GM18517 (cell line): ENCODE results near the gene SLC7A5.
"Not testable (repeated sequence)": the region's sequence is repeated elsewhere in the genome, so short reads cannot be mapped to it uniquely, and the experiment has no call there.

Experiments used
- ATAC-seq: cut with Tn5 transposase; IDR thresholded peaks from one replicate; pipeline ENCODE4 v1.9.1; 2021; ENCODE audit warnings: mild to moderate bottlenecking, moderate library complexity; ENCODE audit not compliant: unreplicated experiment

Gene SLC7A5

GRCh38 chr16:87824016-87824990, 45.0 kb downstream of the SLC7A5 start:
- ATAC-seq: no peak

GRCh38 chr16:87823181-87823929, 46.0 kb downstream of the SLC7A5 start:
- ATAC-seq: no peak

GRCh38 chr16:87822108-87822970, 47.0 kb downstream of the SLC7A5 start:
- ATAC-seq: no peak

GRCh38 chr16:87821376-87822107, 47.8 kb downstream of the SLC7A5 start:
- no peak for ATAC-seq

- ATAC-seq: no peak
These were observed 49.3 kb downstream of the SLC7A5 start for GRCh38 chr16:87819983-87820382.

- no peak for ATAC-seq
These were observed 50.0 kb downstream of the SLC7A5 start for GRCh38 chr16:87819282-87819681.

GRCh38 chr16:87818533-87819161, 50.7 kb downstream of the SLC7A5 start:
- ATAC-seq: no peak

GRCh38 chr16:87817910-87818309, 51.4 kb downstream of the SLC7A5 start:
- no peak for ATAC-seq

- not testable (repeated sequence) for ATAC-seq
These were observed 51.9 kb downstream of the SLC7A5 start for GRCh38 chr16:87817370-87817769.

- ATAC-seq: no peak
These were observed 52.7 kb downstream of the SLC7A5 start for GRCh38 chr16:87816507-87817100.

GRCh38 chr16:87815567-87815966, 53.7 kb downstream of the SLC7A5 start:
- ATAC-seq: no peak

- no peak for ATAC-seq
These were observed 57.1 kb downstream of the SLC7A5 start for GRCh38 chr16:87812200-87812656.

- not testable (repeated sequence) for ATAC-seq
These were observed 57.9 kb downstream of the SLC7A5 start for GRCh38 chr16:87811454-87811853.

GRCh38 chr16:87809150-87809902, 60.0 kb downstream of the SLC7A5 start:
- peak; percentile 52 for ATAC-seq

- no peak for ATAC-seq
These were observed 61.2 kb downstream of the SLC7A5 start for GRCh38 chr16:87808108-87808507.

- ATAC-seq: no peak
These were observed 62.4 kb downstream of the SLC7A5 start for GRCh38 chr16:87806641-87807546.

- ATAC-seq: no peak
These were observed 63.1 kb downstream of the SLC7A5 start for GRCh38 chr16:87806261-87806640.

GRCh38 chr16:87803385-87803784, 65.9 kb downstream of the SLC7A5 start:
- no peak for ATAC-seq
